ENCODE data around the gene EIF5A. TPM values are rescaled to one million over a fixed set of nuclear protein-coding genes. Genes with fewer than 3 reads are reported as not detected.
A peak's percentile ranks its signal among the peaks of the same experiment; 100 is the strongest.

Gene EIF5A
- polyA plus RNA-seq, 4 donors = 238 to 606 (median 340) TPM

DNA sequence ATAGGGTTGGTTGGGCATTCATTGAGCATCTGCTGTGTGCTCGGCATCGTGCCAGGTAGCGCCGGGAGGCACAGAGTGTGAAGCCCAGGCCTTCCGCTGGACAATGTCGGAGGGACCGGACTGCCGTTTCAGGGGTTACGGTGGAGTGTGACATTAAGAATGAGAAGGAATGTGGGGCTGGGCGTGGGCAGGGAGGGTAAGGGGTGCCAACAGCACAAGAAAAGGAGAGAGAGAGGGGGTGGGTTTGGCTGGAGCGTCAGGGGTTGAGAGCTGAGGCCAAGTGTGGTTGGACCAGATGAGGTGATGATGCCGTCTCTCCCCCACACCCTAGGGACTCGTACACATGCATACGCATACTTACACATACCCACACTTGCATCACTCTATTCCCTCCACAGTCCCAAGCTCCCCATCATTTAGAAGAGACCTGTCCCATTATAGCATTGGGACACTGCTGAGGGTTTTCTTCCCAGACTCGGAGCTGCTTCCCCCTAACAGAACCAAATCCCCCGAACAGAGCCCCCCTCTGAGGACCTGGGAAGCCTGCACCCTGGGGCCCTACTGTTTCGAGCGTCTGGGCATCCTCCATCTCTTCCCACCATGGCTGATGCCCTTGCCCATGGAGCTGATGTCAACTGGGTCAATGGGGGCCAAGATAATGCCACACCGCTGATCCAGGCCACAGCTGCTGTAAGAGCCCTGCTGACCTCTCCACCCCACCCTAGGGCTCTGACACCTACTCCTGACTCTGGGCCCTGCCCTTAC is 41.2 kb downstream of the EIF5A start:
- no peak for FAIRE-seq
- Histone ChIP-seq H3K4me1 (ENCODE audit: control insufficient read depth in 3 of 3, insufficient read depth in 2 of 3, low read depth in 1 of 3, low read length in 2 of 3) (peaks cover 0 to 16% (median 12%) of the 10 kb centered on the region in 3 donors), H3K27ac (ENCODE audit: low read depth in 1 of 3, low read length in 2 of 3) (no peak overlapping the region), H3K27me3 (ENCODE audit: control insufficient read depth in 3 of 3, insufficient read depth in 3 of 3, low read length in 3 of 3) (no peaks in the 10 kb centered on the region), H3K9me3 (ENCODE audit: control insufficient read depth in 2 of 2, insufficient read depth in 1 of 2, low read depth in 1 of 2, low read length in 1 of 2) (no peaks in the 10 kb centered on the region), H3K36me3 (ENCODE audit: control insufficient read depth in 3 of 3, insufficient read depth in 2 of 3, low read depth in 1 of 3, low read length in 3 of 3) (peaks cover 0 to 3% (median 0%) of the 10 kb centered on the region in 3 donors), H3K4me3 (ENCODE audit: low read depth in 1 of 3, low read length in 3 of 3) (no peak overlapping the region)
- 71 to 76% (median 75%) methylated on average over 19 of the region's 19 CpGs for WGBS, 3 donors
- DNase-seq = no peak

DNA sequence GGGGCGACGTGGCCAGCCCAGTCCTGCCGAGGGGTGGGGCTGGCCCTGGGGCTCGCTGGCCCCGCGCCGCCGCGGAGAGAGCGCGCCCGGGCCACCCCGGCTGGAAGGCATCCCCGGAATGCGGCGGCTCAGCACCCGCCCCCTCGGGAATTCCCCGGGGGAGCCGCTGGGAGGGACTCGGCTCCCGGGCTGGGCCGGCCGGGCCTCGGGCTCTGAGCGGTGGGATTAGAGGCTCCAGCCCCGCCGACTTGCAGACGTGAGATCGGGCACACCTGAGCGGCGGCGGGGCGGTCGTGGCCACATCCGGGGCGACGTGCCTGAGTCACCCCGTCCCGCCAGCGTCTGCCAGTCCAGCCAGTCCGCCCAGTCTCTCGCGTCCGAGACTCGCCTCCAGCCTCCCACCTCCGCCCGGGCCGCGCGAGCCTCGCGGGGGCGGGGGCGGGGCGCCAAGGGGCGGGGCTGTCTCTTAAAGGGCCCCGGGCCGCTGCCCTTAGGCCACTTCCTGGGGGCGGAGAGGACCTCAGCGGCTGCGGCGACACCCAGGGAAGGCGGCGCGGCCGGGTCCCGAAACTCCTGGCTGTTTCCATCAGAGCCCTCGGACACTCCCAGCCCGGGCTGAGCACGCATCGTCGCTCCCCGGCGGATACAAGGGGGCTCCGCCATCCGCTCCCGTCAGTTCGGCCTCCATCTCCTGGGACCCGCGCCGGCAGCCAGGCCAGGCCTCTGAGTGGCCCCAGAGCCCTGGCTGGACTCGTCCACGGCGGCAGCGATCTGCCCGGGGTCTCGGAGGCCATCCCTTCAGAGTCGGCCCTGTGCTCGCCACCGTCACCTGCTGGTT is 44.5 kb downstream of the EIF5A start, which contains the start of gene KCTD11:
KCTD11 (plus strand) TSS at position 498 of the 838 bp plus-strand sequence.
- FAIRE-seq = no peak

DNA sequence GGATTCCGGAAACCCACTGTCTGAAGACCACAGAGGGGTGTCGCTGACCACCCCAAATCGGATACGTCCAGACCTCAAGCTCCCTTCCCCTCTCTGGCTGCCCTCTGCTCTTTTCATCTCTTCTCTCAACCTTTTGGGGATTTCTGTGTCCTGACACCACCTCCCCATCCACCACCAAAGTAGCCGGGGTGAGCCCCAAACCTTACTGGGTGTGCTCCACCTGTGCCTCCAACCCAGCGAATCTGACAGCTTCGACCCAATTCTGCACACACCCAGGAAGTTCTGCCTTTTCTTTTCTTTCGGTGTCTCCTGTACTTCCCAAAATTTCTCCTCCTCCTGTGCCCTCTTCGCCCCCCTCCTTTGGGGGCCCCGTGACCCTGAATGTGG is 45.1 kb downstream of the EIF5A start:
- Histone ChIP-seq H3K4me3 (ENCODE audit: low read depth in 1 of 3, low read length in 3 of 3) (peak overlapping the region; percentile 56 to 71 (median 57)), H3K4me1 (ENCODE audit: control insufficient read depth in 3 of 3, insufficient read depth in 2 of 3, low read depth in 1 of 3, low read length in 2 of 3) (peaks cover 0 to 16% (median 12%) of the 10 kb centered on the region in 3 donors), H3K36me3 (ENCODE audit: control insufficient read depth in 3 of 3, insufficient read depth in 2 of 3, low read depth in 1 of 3, low read length in 3 of 3) (peaks cover 0 to 3% (median 0%) of the 10 kb centered on the region in 3 donors), H3K27ac (ENCODE audit: low read depth in 1 of 3, low read length in 2 of 3) (peak overlapping the region; percentile 74 to 100 (median 91)), H3K27me3 (ENCODE audit: control insufficient read depth in 3 of 3, insufficient read depth in 3 of 3, low read length in 3 of 3) (peaks cover 0 to 7% (median 0%) of the 10 kb centered on the region in 3 donors), H3K9me3 (ENCODE audit: control insufficient read depth in 2 of 2, insufficient read depth in 1 of 2, low read depth in 1 of 2, low read length in 1 of 2) (no peaks in the 10 kb centered on the region)
- WGBS, 3 donors = 26 to 29% (median 27%) methylated on average over 10 of the region's 10 CpGs
- DNase-seq (no peak), FAIRE-seq (no peak)

More for the DNA sequence above, 44.5 kb downstream of the EIF5A start, which contains the start of gene KCTD11:
- Histone ChIP-seq H3K9me3 (ENCODE audit: control insufficient read depth in 2 of 2, insufficient read depth in 1 of 2, low read depth in 1 of 2, low read length in 1 of 2) (no peaks in the 10 kb centered on the region), H3K27ac (ENCODE audit: low read depth in 1 of 3, low read length in 2 of 3) (peak within 1 kb of the TSS; percentile 91 to 100 (median 92)), H3K4me3 (ENCODE audit: low read depth in 1 of 3, low read length in 3 of 3) (peak within 1 kb of the TSS; percentile 56 to 71 (median 57)), H3K4me1 (ENCODE audit: control insufficient read depth in 3 of 3, insufficient read depth in 2 of 3, low read depth in 1 of 3, low read length in 2 of 3) (peaks cover 0 to 16% (median 12%) of the 10 kb centered on the region in 3 donors), H3K36me3 (ENCODE audit: control insufficient read depth in 3 of 3, insufficient read depth in 2 of 3, low read depth in 1 of 3, low read length in 3 of 3) (peaks cover 0 to 3% (median 0%) of the 10 kb centered on the region in 3 donors), H3K27me3 (ENCODE audit: control insufficient read depth in 3 of 3, insufficient read depth in 3 of 3, low read length in 3 of 3) (peaks cover 0 to 7% (median 0%) of the 10 kb centered on the region in 3 donors)
- 1 to 2% (median 2%) methylated on average over 29 to 91 of the region's 91 CpGs for WGBS, 3 donors
- peak; percentile 90 to 94 for DNase-seq

DNA sequence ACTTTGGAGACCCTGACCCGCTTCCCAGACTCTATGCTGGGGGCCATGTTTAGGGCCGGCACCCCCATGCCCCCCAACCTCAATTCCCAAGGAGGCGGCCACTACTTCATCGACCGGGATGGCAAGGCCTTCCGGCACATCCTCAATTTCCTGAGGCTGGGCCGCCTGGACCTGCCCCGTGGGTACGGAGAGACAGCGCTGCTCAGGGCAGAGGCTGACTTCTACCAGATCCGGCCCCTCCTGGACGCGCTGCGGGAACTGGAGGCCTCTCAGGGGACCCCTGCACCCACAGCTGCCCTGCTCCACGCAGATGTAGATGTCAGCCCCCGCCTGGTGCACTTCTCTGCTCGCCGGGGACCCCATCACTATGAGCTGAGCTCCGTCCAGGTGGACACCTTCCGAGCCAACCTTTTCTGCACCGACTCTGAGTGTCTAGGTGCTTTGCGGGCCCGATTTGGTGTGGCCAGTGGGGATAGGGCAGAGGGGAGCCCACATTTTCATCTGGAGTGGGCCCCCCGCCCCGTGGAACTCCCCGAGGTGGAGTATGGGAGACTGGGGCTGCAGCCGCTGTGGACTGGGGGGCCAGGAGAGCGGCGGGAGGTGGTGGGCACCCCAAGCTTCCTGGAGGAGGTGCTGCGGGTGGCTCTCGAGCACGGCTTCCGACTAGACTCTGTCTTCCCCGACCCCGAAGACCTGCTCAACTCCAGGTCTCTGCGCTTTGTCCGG is 45.6 kb downstream of the EIF5A start:
- Histone ChIP-seq H3K4me1 (ENCODE audit: control insufficient read depth in 3 of 3, insufficient read depth in 2 of 3, low read depth in 1 of 3, low read length in 2 of 3) (peaks cover 0 to 16% (median 12%) of the 10 kb centered on the region in 3 donors), H3K27ac (ENCODE audit: low read depth in 1 of 3, low read length in 2 of 3) (peak overlapping the region in 1 of 3 donors; percentile 91), H3K27me3 (ENCODE audit: control insufficient read depth in 3 of 3, insufficient read depth in 3 of 3, low read length in 3 of 3) (peaks cover 0 to 7% (median 0%) of the 10 kb centered on the region in 3 donors), H3K4me3 (ENCODE audit: low read depth in 1 of 3, low read length in 3 of 3) (peak overlapping the region in 2 of 3 donors; percentile 57 to 71), H3K36me3 (ENCODE audit: control insufficient read depth in 3 of 3, insufficient read depth in 2 of 3, low read depth in 1 of 3, low read length in 3 of 3) (peaks cover 0 to 3% (median 0%) of the 10 kb centered on the region in 3 donors), H3K9me3 (ENCODE audit: control insufficient read depth in 2 of 2, insufficient read depth in 1 of 2, low read depth in 1 of 2, low read length in 1 of 2) (no peaks in the 10 kb centered on the region)
- DNase-seq (no peak), FAIRE-seq (no peak)
- WGBS, 3 donors = 87 to 89% (median 88%) methylated on average over 36 to 37 of the region's 37 CpGs

DNA sequence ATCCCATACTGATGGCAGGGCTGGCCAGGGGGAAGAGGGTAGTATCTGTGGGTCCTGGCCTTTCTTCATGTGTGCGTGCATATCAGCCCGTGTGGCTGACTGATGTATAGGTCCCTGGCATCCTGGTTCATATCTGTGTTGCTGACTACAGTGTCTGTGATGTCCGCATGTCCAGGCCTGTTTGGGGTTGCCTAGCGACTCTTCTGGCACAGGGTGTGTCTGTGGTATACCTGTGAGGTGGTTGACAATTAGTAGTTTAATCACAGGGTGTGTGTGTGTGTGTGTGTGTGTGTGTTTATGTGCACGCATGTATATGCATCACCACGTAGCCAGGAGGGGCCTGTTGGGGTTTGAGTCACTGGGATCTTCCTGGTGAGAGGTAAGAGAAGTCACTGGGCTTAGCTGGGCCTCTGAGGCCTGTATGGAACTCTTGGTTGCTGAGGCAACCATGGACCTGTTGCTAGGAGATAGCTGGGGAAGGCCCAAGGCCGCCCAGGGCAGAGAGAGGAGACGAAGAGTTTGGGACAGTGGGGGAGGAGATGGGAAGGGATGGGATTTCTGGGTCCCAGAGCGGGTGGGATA is 46.9 kb downstream of the EIF5A start:
- no peak for DNase-seq
- H3K36me3 ChIP-seq (ENCODE audit: control insufficient read depth in 3 of 3, insufficient read depth in 2 of 3, low read depth in 1 of 3, low read length in 3 of 3) = peaks cover 0 to 3% (median 0%) of the 10 kb centered on the region in 3 donors
- H3K4me3 ChIP-seq (ENCODE audit: low read depth in 1 of 3, low read length in 3 of 3) = no peak overlapping the region
- peaks cover 0 to 16% (median 12%) of the 10 kb centered on the region in 3 donors for H3K4me1 ChIP-seq (ENCODE audit: control insufficient read depth in 3 of 3, insufficient read depth in 2 of 3, low read depth in 1 of 3, low read length in 2 of 3)
- no peak overlapping the region for H3K27ac ChIP-seq (ENCODE audit: low read depth in 1 of 3, low read length in 2 of 3)
- H3K9me3 ChIP-seq (ENCODE audit: control insufficient read depth in 2 of 2, insufficient read depth in 1 of 2, low read depth in 1 of 2, low read length in 1 of 2) = no peaks in the 10 kb centered on the region
- FAIRE-seq = no peak
- 64 to 70% (median 65%) methylated on average over 9 of the region's 9 CpGs for WGBS, 3 donors
- H3K27me3 ChIP-seq (ENCODE audit: control insufficient read depth in 3 of 3, insufficient read depth in 3 of 3, low read length in 3 of 3) = peaks cover 0 to 8% (median 0%) of the 10 kb centered on the region in 3 donors

DNA sequence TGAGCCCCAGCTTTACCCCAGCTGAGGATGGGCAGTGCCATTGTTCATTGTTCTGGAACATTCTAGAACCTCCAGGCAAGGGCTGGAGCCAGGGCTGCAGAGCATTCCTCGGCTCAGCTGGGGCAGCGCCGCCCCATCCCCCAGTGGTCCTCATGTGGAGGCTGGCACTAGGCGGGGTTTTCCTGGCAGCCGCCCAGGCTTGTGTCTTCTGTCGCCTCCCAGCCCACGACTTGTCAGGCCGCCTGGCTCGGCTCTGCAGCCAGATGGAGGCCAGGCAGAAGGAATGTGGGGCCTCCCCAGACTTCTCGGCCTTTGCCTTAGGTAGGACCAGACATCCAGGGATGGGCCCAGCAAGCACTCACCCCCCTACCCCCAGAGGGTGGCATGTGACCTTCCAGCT is 47.6 kb downstream of the EIF5A start, which contains the start of gene TMEM95:
TMEM95 (plus strand) TSS at position 104 of the 400 bp plus-strand sequence; CDS start at position 153, 49 bp downstream.
- H3K4me3 ChIP-seq (ENCODE audit: low read depth in 1 of 3, low read length in 3 of 3) = no peak within 1 kb of the TSS
- no peak for DNase-seq
- no peaks in the 10 kb centered on the region for H3K9me3 ChIP-seq (ENCODE audit: control insufficient read depth in 2 of 2, insufficient read depth in 1 of 2, low read depth in 1 of 2, low read length in 1 of 2)
- H3K36me3 ChIP-seq (ENCODE audit: control insufficient read depth in 3 of 3, insufficient read depth in 2 of 3, low read depth in 1 of 3, low read length in 3 of 3) = peaks cover 0 to 3% (median 0%) of the 10 kb centered on the region in 3 donors
- no peak for FAIRE-seq
- peaks cover 0 to 10% (median 0%) of the 10 kb centered on the region in 3 donors for H3K27me3 ChIP-seq (ENCODE audit: control insufficient read depth in 3 of 3, insufficient read depth in 3 of 3, low read length in 3 of 3)
- H3K27ac ChIP-seq (ENCODE audit: low read depth in 1 of 3, low read length in 2 of 3) = no peak within 1 kb of the TSS
- H3K4me1 ChIP-seq (ENCODE audit: control insufficient read depth in 3 of 3, insufficient read depth in 2 of 3, low read depth in 1 of 3, low read length in 2 of 3) = peaks cover 0 to 9% (median 9%) of the 10 kb centered on the region in 3 donors
- WGBS, 3 donors = 50 to 77% (median 67%) methylated on average over 8 to 10 of the region's 10 CpGs

DNA sequence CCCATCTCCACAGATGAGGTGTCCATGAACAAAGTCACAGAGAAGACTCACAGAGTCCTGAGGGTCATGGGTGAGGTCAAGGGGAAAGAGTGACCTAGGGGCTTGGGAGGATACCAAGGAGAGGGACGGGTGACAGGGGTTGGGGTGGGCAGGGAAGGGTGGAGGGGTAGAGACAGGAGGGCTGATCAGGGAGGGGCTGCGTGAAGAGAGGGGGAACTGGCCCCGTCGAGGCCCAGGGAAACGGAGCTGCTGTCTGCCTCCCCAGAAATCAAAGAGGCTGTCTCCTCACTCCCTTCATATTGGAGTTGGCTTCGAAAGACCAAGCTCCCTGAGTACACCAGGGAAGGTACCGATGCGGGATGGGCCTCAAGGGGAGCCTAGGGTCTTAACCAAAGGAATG is 48.1 kb downstream of the EIF5A start:
- Histone ChIP-seq H3K4me3 (ENCODE audit: low read depth in 1 of 3, low read length in 3 of 3) (no peak overlapping the region), H3K36me3 (ENCODE audit: control insufficient read depth in 3 of 3, insufficient read depth in 2 of 3, low read depth in 1 of 3, low read length in 3 of 3) (peaks cover 0 to 3% (median 0%) of the 10 kb centered on the region in 3 donors), H3K4me1 (ENCODE audit: control insufficient read depth in 3 of 3, insufficient read depth in 2 of 3, low read depth in 1 of 3, low read length in 2 of 3) (peaks cover 0 to 9% (median 8%) of the 10 kb centered on the region in 3 donors), H3K27me3 (ENCODE audit: control insufficient read depth in 3 of 3, insufficient read depth in 3 of 3, low read length in 3 of 3) (peaks cover 0 to 10% (median 0%) of the 10 kb centered on the region in 3 donors), H3K27ac (ENCODE audit: low read depth in 1 of 3, low read length in 2 of 3) (no peak overlapping the region), H3K9me3 (ENCODE audit: control insufficient read depth in 2 of 2, insufficient read depth in 1 of 2, low read depth in 1 of 2, low read length in 1 of 2) (no peaks in the 10 kb centered on the region)
- WGBS, 3 donors = 77 to 86% (median 78%) methylated on average over 6 to 8 of the region's 8 CpGs
- FAIRE-seq = no peak
- DNase-seq = no peak
